DOHH2 (cell line): ENCODE measurements around the gene AGPAT1.

Source experiments
- EZH2phosphoT487 ChIP-seq: fragments of 200-600 bp; sonication (generic); IDR thresholded peaks from 2 replicates; pipeline ENCODE4 v1.6.1; 2017; ENCODE audit warnings: borderline replicate concordance, mild to moderate bottlenecking, antibody characterized with exemption, low read length, moderate library complexity, mixed read lengths
- TF ChIP-seq, protein P1 (sequence below): fragments of 200-600 bp; sonication (generic); IDR thresholded peaks from one replicate; pipeline ENCODE4 v1.5.1; 2014; ENCODE audit warnings: antibody characterized with exemption, mild to moderate bottlenecking, low read depth, low read length; ENCODE audit not compliant: poor library complexity, severe bottlenecking

GRCh38 chr6:32183483-32184083 is 7.7 kb upstream of the AGPAT1 start:
- TF ChIP-seq, protein P1, sequence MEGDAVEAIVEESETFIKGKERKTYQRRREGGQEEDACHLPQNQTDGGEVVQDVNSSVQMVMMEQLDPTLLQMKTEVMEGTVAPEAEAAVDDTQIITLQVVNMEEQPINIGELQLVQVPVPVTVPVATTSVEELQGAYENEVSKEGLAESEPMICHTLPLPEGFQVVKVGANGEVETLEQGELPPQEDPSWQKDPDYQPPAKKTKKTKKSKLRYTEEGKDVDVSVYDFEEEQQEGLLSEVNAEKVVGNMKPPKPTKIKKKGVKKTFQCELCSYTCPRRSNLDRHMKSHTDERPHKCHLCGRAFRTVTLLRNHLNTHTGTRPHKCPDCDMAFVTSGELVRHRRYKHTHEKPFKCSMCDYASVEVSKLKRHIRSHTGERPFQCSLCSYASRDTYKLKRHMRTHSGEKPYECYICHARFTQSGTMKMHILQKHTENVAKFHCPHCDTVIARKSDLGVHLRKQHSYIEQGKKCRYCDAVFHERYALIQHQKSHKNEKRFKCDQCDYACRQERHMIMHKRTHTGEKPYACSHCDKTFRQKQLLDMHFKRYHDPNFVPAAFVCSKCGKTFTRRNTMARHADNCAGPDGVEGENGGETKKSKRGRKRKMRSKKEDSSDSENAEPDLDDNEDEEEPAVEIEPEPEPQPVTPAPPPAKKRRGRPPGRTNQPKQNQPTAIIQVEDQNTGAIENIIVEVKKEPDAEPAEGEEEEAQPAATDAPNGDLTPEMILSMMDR = no peak
- TF ChIP-seq EZH2phosphoT487 = no peak
